HG03175 (cell line): ENCODE data around the gene FOLR3.
"Not testable (repeated sequence)": the region's sequence is repeated elsewhere in the genome, so short reads cannot be mapped to it uniquely, and the experiment has no call there.

Experiments used
- ATAC-seq: cut with Tn5 transposase; IDR thresholded peaks from one replicate; pipeline ENCODE4 v1.9.1; 2021; ENCODE audit warnings: mild to moderate bottlenecking, moderate library complexity; ENCODE audit not compliant: unreplicated experiment

The FOLR3 gene

GRCh38 chr11:72123117-72123653 is 12.3 kb upstream of the FOLR3 start:
- ATAC-seq = no peak

- no peak for ATAC-seq
Observed at GRCh38 chr11:72124046-72124445, 11.5 kb upstream of the FOLR3 start.

- ATAC-seq = no peak
Observed at GRCh38 chr11:72125956-72126355, 9.6 kb upstream of the FOLR3 start.

GRCh38 chr11:72127923-72128322 is 7.6 kb upstream of the FOLR3 start:
- ATAC-seq = no peak

GRCh38 chr11:72129381-72129780 is 6.1 kb upstream of the FOLR3 start:
- ATAC-seq = no peak

GRCh38 chr11:72132646-72133045 is 2.9 kb upstream of the FOLR3 start:
- no peak for ATAC-seq

- ATAC-seq = no peak
Observed at GRCh38 chr11:72135891-72136683, 562 bp downstream of the FOLR3 start.

GRCh38 chr11:72136684-72137262 is 1.2 kb downstream of the FOLR3 start:
- no peak for ATAC-seq

GRCh38 chr11:72138821-72139390 is 3.4 kb downstream of the FOLR3 start:
- no peak for ATAC-seq

GRCh38 chr11:72139500-72139899 is 4.0 kb downstream of the FOLR3 start:
- ATAC-seq = no peak

- no peak for ATAC-seq
Observed at GRCh38 chr11:72140661-72141060, 5.1 kb downstream of the FOLR3 start.

- no peak for ATAC-seq
Observed at GRCh38 chr11:72141066-72141465, 5.5 kb downstream of the FOLR3 start.

GRCh38 chr11:72142086-72142485 is 6.6 kb downstream of the FOLR3 start:
- not testable (repeated sequence) for ATAC-seq

GRCh38 chr11:72142543-72142942 is 7.0 kb downstream of the FOLR3 start:
- ATAC-seq = not testable (repeated sequence)

GRCh38 chr11:72144807-72145565 is 9.5 kb downstream of the FOLR3 start:
- no peak for ATAC-seq

- no peak for ATAC-seq
Observed at GRCh38 chr11:72146625-72147024, 11.1 kb downstream of the FOLR3 start.

GRCh38 chr11:72150882-72151281 is 15.4 kb downstream of the FOLR3 start:
- no peak for ATAC-seq

- not testable (repeated sequence) for ATAC-seq
Observed at GRCh38 chr11:72153874-72154273, 18.3 kb downstream of the FOLR3 start.

- no peak for ATAC-seq
Observed at GRCh38 chr11:72154816-72155215, 19.3 kb downstream of the FOLR3 start.

- no peak for ATAC-seq
Observed at GRCh38 chr11:72155751-72156150, 20.2 kb downstream of the FOLR3 start.

- no peak for ATAC-seq
Observed at GRCh38 chr11:72157131-72157530, 21.6 kb downstream of the FOLR3 start.
